ENCODE data around the gene EFNA2. TPM values are rescaled to one million over a fixed set of nuclear protein-coding genes. Genes with fewer than 3 reads are reported as not detected.

Gene EFNA2
- total RNA-seq, 3 donors from 2014 or later (not counting 1 experiment from before 2014, with no cell fraction given): not detected

GRCh38 chr19:1284293-1284978 lies 1.2 kb upstream of the EFNA2 start:
- Histone ChIP-seq H3K4me3 (ENCODE audit: low read length) (no peak overlapping the region), H3K27me3 (ENCODE audit: control insufficient read depth, insufficient read depth, low read length) (peaks cover 22% of the 10 kb centered on the region), H3K27ac (ENCODE audit: low read length) (no peak overlapping the region), H3K9me3 (ENCODE audit: control insufficient read depth, insufficient read depth, low read length) (no peaks in the 10 kb centered on the region), H3K4me1 (ENCODE audit: control insufficient read depth, insufficient read depth, low read length) (peaks cover 16% of the 10 kb centered on the region), H3K36me3 (ENCODE audit: control insufficient read depth, insufficient read depth, low read length) (no peaks in the 10 kb centered on the region)
- peak overlapping the region; percentile 59 for H3K4me3 Mint-ChIP-seq
- no peaks in the 10 kb centered on the region for H3K9me3 Mint-ChIP-seq
- peaks cover 8 to 26% of the 10 kb centered on the region in 2 donors for H3K4me1 Mint-ChIP-seq
- ATAC-seq (no peak), DNase-seq (no peak)
- intact Hi-C loops (cut with micrococcal nuclease): no loop called here
- H3K27me3 Mint-ChIP-seq (ENCODE audit: low read depth in 2 of 2): peaks cover 12 to 22% of the 10 kb centered on the region in 2 donors
- no peak overlapping the region for H3K27ac Mint-ChIP-seq
- no peak for TF ChIP-seq CTCF (IDR thresholded peaks at IDR 0.05)
- 82% methylated on average over 20 of the region's 20 CpGs for WGBS (ENCODE audit: insufficient coverage)
- no peaks in the 10 kb centered on the region for H3K36me3 Mint-ChIP-seq

- H3K36me3 Mint-ChIP-seq: no peaks in the 10 kb centered on the region
- ATAC-seq (no peak), DNase-seq (no peak)
- peaks cover 22% of the 10 kb centered on the region for H3K27me3 ChIP-seq (ENCODE audit: control insufficient read depth, insufficient read depth, low read length)
- WGBS (ENCODE audit: insufficient coverage): 20% methylated on average over 51 of the region's 51 CpGs
- no peaks in the 10 kb centered on the region for H3K9me3 Mint-ChIP-seq
- H3K4me1 Mint-ChIP-seq: peaks cover 2 to 19% of the 10 kb centered on the region in 2 donors
- no peak overlapping the region for H3K27ac Mint-ChIP-seq
- no peak overlapping the region for H3K27ac ChIP-seq (ENCODE audit: low read length)
- intact Hi-C loops (cut with micrococcal nuclease): no loop called here
- H3K4me3 Mint-ChIP-seq: peak overlapping the region; percentile 52
- H3K36me3 ChIP-seq (ENCODE audit: control insufficient read depth, insufficient read depth, low read length): no peaks in the 10 kb centered on the region
- H3K27me3 Mint-ChIP-seq (ENCODE audit: low read depth in 2 of 2): peaks cover 12 to 27% of the 10 kb centered on the region in 2 donors
- no peak overlapping the region for H3K4me3 ChIP-seq (ENCODE audit: low read length)
- no peaks in the 10 kb centered on the region for H3K9me3 ChIP-seq (ENCODE audit: control insufficient read depth, insufficient read depth, low read length)
- TF ChIP-seq CTCF (IDR thresholded peaks at IDR 0.05): no peak
- peaks cover 10% of the 10 kb centered on the region for H3K4me1 ChIP-seq (ENCODE audit: control insufficient read depth, insufficient read depth, low read length)
Observed at GRCh38 chr19:1284979-1285736, 515 bp upstream of the EFNA2 start.

- ATAC-seq: no peak
- H3K4me3 Mint-ChIP-seq: peak overlapping the region; percentile 64
- no peak for DNase-seq
- H3K36me3 ChIP-seq (ENCODE audit: control insufficient read depth, insufficient read depth, low read length): no peaks in the 10 kb centered on the region
- H3K4me3 ChIP-seq (ENCODE audit: low read length): no peak overlapping the region
- WGBS (ENCODE audit: insufficient coverage): 44% methylated on average over 38 of the region's 38 CpGs
- no peaks in the 10 kb centered on the region for H3K9me3 ChIP-seq (ENCODE audit: control insufficient read depth, insufficient read depth, low read length)
- H3K36me3 Mint-ChIP-seq: no peaks in the 10 kb centered on the region
- H3K4me1 ChIP-seq (ENCODE audit: control insufficient read depth, insufficient read depth, low read length): peaks cover 10% of the 10 kb centered on the region
- H3K9me3 Mint-ChIP-seq: no peaks in the 10 kb centered on the region
- no peak for TF ChIP-seq CTCF (IDR thresholded peaks at IDR 0.05)
- H3K27ac Mint-ChIP-seq: no peak overlapping the region
- peaks cover 22% of the 10 kb centered on the region for H3K27me3 ChIP-seq (ENCODE audit: control insufficient read depth, insufficient read depth, low read length)
- intact Hi-C loops (cut with micrococcal nuclease): no loop called here
- H3K27ac ChIP-seq (ENCODE audit: low read length): no peak overlapping the region
- peaks cover 0 to 11% of the 10 kb centered on the region in 2 donors for H3K4me1 Mint-ChIP-seq
- H3K27me3 Mint-ChIP-seq (ENCODE audit: low read depth in 2 of 2): peaks cover 12 to 27% of the 10 kb centered on the region in 2 donors
Observed at GRCh38 chr19:1286487-1287353, 1.0 kb downstream of the EFNA2 start.

Data from natural killer cell (primary cell).